HCT116 (cell line): ENCODE results near the gene ENGASE.

Experiments used
- CTCF ChIP-seq, 3 experiments: fragments of 200-600 bp in 1 of 3; sonication (generic) in 1 of 3; IDR thresholded peaks in 2 of 3; conservative IDR thresholded peaks in 1 of 3; 2 replicates each; pipeline ENCODE4 v1.5.1; 2012 to 2017; ENCODE audit warnings: low read depth in 2 of 3, low read length in 2 of 3, antibody characterized with exemption in 1 of 3, borderline replicate concordance in 1 of 3, control low read depth in 1 of 3, mild to moderate bottlenecking in 1 of 3, mixed read lengths in 1 of 3, mixed run types in 1 of 3, moderate library complexity in 1 of 3; ENCODE audit not compliant: insufficient read depth in 1 of 3
- EZH2 ChIP-seq: fragments of 200-600 bp; sonication (generic); IDR thresholded peaks from 2 replicates; pipeline ENCODE4 v1.6.1; 2017; ENCODE audit warnings: antibody characterized with exemption, mixed run types
- POLR2A ChIP-seq: IDR thresholded peaks from 2 replicates; pipeline ENCODE4 v1.7.0; 2011; ENCODE audit warnings: borderline replicate concordance; ENCODE audit not compliant: insufficient read depth, insufficient read length; ENCODE audit errors: extremely low read depth
- POLR2AphosphoS5 ChIP-seq: IDR thresholded peaks from 2 replicates; pipeline ENCODE4 v1.6.1; 2011; ENCODE audit warnings: mild to moderate bottlenecking, low read depth, low read length, moderate library complexity

DNA sequence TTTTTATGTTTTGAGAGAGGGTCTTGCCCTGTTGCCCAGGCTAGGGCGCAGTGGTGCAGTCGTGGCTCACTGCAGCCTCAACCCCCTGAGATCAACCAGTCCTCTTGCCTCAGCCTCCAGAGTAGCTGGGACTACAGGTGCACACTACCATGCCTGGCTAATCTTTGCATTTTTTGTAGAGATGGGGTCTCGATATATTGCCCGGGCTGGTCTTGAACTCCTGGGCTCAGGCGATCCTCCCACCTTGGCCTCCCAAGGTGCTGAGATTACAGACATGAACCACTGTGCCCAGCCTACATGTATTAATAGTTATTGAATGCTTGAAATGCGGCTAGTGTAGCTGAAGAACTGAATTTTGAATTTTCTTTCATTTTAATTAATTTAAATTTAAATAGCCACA is 38.4 kb upstream of the ENGASE start:
- TF ChIP-seq CTCF (IDR thresholded peaks at IDR 0.05 in 2 of 3, conservative IDR thresholded peaks at IDR 0.05 in 1 of 3; ENCODE audit: borderline replicate concordance in 1 of 3, insufficient read depth in 1 of 3, low read depth in 2 of 3, low read length in 2 of 3) (no peak), EZH2 (no peak), POLR2AphosphoS5 (no peak), POLR2A (no peak)
